GM21423 (cell line): Measurements from ENCODE around the gene CELF4.
A peak's percentile ranks its signal among the peaks of the same experiment; 100 is the strongest.

Source experiments
- ATAC-seq: cut with Tn5 transposase; IDR thresholded peaks from one replicate; pipeline ENCODE4 v1.9.1; 2021; ENCODE audit warnings: mild to moderate bottlenecking, moderate library complexity; ENCODE audit not compliant: unreplicated experiment

Gene CELF4

DNA sequence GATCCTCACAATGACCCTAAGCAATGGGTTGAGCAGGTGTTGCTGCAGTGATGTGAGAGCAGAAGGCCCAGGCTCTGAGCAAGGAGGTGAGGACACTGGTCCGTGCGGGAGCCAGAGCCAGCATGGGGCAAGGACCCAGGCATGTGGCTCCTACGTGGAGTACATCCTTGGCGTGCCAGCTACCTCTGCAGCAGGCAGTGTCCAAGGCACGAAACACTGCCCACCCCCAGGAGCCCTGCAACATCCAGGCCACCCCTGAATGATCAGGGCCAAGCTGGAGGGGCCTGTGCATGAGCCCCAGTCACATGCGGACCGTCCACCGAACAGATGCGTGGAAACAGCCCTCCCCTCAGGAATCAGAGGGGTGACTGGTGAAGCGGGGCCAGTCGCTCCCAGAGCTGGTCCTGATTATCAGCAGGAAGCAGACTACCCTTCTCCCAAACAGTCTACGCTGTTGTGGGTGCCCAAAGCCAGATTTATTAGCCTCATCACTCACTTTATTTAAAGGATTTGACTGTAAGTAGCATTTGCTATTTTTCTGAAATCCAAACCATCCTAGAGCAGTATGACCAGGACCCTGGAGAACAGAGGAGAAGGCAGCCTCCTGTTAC lies 16.8 kb downstream of the CELF4 start:
- ATAC-seq: no peak

DNA sequence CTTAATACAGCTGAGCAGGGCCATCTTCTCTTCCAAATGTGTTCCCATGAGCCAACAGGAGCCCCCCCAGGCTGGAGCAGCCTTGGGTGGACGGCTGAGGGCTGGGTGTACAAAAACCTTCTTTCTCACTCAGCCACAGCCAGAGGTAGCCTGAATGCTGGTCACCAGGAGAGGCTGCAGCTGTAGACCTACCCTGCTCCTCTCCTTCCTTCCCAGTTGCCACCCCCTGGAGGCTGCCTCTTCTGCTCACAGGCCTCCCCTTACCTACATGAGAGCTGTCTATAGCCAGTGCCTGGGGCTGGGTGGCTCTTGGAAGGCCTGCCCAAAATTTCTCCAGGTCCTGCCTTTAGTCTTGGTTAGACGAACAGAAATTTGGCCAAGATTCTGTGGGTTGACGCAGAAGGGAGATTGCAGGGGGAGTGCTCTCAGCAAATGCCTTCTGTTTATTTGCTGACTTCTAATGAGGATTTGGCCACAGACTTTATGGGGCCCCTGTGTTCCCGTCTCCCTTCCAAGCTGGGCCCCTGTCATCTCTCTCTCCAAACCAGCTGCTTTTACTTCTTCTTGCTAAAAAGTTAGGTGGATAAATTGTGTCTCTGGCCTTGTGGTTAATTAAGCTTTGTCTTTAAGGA lies 18.3 kb downstream of the CELF4 start:
- no peak for ATAC-seq

DNA sequence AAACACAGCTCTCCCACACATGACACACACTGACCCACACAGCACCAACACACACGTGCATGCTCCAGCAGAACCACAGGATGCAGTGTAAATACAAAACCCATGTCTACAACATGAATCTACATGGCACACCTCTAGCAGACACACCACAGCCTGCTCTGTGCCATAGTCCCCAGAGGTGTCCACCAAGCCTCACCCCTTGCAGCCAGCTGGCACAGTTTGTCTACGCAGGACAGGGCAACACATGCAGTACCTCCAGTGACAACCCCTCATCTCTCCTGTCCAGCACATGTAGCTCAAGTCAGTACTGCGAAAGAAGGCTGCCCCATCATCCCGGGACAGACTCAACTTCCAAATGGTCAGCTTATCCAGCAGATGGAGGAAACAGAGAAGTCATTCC lies 18.9 kb downstream of the CELF4 start:
- ATAC-seq: no peak

DNA sequence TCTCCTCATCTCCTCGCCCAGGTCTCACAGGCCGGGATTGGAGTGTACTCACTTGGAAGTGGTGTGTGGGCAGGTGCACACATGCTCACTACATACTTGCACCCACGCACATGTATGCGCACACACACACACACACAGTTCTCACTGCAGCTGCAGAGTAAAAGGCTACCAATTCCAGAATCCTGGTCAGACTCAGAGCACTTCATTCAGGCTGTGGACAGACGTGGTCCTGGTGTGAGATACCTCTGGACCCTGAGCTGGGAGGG lies 19.4 kb downstream of the CELF4 start:
- ATAC-seq: no peak

GRCh38 chr18:37545461-37546271 lies 19.9 kb downstream of the CELF4 start:
- no peak for ATAC-seq

- ATAC-seq: no peak
Observed at GRCh38 chr18:37544713-37545112, 20.9 kb downstream of the CELF4 start.

GRCh38 chr18:37544217-37544616 lies 21.4 kb downstream of the CELF4 start:
- ATAC-seq: no peak

DNA sequence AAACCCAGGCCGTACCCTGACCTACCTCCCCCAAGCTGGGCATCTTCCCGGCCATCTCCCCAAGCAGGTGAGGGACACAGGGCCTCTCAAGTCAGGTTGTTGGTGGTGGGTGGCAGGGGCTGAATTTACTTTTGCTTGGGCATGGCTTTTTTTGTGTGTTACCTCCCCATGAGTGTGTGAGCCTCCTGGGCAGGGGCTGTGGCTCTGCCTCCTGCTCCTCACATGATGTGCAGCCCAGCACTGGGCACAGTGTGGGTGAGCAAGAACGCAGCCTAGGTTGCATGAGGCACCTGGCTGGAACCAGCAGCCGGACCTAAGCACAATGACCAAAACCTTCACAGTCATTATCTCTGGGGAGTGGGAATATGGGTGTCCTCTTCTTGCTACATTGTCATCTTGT lies 22.3 kb downstream of the CELF4 start:
- no peak for ATAC-seq

DNA sequence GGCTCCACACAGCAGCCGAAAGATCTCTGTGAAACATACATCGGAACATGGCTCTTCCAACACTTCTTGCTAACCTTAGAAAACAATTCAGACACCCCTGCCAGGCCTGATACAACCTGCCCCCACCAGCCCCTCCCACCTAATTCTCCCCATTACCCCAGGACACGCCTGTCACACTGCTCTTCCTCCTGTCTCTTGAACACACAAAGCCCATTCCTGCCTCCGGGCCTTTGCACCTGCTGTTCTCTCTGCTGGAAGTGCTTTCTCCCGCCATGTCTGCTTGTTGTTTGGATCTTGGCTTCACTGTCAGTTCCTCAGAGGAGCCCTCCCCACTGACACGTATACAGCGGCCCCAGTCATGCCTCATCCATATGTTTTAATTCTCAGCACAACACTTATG lies 24.1 kb downstream of the CELF4 start:
- ATAC-seq: no peak

- ATAC-seq: no peak
Observed at GRCh38 chr18:37540424-37541138, 25.0 kb downstream of the CELF4 start.

DNA sequence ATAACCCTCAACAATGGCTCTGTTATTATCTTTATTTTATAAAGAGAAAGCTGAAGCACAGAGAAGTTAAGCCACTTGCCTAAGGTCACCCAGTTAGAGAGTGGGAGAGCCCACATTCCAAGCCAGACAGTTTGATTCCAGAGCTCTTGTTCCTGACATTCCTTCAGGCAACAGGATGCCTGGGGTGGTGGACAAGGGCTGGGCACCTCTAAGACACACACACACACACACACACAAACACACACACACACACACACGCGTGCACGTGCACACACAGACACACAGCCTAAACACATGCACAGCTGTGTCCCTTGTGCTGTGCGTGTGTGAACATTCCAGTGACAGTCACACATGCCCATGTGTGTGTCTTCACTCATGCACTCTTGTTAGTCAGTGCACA lies 26.4 kb downstream of the CELF4 start:
- no peak for ATAC-seq

- no peak for ATAC-seq
Observed at GRCh38 chr18:37538526-37539205, 26.9 kb downstream of the CELF4 start.

DNA sequence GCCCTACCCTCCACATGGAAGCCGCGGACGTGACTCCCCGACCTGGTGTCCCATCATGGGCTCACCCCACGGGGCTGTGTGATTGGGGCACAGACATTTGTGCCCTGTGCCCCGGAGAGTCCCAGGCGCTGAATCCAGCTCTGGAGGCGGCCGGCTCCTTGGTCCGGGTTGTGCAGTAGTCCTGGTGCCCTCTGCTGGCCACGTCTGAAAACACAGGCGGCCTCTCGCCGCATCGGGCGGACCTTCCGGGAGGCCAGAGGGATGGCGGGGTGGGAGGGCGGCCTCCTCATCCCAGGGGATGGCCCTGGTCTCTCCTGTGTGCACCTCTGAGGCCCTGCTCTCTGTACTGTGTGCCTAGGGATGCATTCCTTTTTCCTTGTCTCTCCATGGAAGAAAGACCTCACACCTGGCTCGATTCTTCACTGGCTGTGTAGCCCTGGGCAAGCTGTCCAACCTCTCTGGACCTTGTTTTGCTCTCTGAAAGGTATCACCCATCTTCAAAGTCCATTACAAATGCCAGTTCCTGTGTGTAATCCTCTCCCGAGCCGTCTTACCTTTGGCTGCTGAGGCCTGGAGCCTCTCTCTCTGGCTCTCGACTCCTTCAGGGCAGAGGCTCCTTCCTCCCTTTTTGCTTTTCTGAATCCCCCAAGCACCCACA lies 27.6 kb downstream of the CELF4 start:
- peak; percentile 78 for ATAC-seq

DNA sequence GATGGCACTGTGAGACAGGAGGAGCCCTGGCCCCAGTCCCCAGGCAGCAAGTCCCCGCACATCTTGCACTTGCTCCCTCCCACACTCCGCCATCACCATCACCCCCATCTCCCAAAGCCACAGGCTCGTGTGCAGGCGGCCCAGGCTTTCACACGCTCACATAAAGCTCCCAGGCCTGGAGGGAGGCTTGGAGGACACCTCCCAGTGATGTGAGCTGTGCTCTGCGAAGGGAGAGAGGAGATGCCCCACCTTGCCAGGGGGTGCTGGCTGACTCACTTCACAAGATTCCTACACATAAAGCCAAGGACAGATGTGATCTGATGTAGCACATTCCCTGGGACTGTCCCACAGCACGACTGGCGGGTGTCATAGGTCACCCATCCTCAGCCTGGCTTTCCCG lies 28.9 kb downstream of the CELF4 start:
- no peak for ATAC-seq

DNA sequence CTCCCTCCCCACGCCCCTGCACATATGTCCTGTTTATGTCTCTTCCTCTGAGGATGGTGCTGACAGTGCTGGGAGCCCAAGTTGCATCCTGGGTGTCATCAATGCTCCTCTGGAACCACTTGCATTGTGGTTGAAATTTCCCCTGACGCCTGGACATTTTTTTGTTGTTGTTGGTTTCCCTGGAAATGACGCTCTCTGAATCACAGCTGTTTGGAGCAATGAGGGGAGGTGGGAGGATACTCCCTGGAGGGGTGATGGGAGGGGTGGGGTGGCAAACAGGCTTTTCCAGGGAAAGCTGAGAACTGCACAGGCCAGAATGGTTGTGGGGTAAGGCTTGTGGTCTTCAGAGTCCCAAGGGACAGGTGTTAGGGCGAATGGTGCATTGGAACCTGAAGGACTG lies 29.6 kb downstream of the CELF4 start:
- no peak for ATAC-seq

DNA sequence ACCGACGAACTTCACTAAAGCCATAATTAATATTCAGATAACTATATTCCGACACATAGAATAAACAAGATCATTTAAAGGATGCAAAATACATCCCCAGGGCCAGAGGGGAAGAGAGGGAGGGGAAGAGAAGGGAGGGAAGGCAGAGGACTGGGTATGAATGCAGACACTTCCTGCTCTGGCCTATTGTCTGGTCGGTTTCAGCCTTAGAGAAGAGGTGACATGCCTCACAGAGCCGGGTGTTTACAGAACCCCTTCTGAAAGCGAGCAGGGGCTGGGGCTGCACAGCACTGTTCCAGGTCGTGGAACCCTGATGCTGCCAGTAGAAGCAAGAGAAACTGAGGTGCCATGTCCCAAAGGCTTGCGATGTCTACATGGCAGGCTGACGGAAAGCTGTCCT lies 31.0 kb downstream of the CELF4 start:
- ATAC-seq: no peak

DNA sequence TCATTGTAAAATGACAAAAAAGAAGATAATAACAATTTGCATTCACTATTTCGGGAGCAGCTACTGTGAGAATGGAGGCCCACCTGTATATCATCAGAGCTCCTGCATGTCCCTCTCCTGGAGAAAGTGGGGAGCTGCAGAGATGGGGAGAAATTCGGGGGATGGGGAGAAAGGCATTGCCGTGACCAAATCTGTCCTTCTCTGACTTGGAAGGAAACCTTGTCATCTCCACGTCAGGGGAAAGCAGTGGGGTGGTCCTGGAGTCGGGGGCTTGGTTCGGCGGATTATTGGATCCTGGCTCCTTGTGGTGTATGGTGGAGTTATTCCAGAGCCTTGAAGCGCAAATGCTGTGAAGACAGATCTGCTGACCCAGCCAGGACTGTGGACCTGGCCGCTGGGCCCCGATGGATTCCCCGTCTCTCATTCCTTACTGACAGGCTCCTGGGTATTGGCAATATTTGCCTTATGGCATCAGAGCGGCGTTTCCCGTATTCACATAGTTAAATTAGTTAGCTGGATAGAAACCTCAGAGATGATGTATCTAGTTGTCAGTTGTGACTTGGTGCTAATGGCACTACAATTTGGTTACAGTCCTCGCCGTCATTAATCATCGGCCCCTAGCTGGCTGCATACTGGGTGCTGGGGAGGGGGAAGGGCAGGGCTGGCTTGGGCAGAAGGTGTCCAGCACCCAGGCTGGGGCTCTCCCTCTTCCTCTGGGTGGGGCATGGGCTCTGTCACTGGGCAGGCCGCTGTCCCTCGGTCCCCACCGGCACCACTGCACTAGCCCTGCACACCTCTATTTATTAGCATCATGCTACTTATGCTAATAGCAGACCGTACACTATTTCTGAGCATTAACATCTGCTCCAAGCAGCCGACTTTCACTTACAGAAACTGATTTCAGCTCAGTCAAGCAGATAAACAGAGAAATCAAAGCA lies 31.7 kb downstream of the CELF4 start:
- no peak for ATAC-seq

DNA sequence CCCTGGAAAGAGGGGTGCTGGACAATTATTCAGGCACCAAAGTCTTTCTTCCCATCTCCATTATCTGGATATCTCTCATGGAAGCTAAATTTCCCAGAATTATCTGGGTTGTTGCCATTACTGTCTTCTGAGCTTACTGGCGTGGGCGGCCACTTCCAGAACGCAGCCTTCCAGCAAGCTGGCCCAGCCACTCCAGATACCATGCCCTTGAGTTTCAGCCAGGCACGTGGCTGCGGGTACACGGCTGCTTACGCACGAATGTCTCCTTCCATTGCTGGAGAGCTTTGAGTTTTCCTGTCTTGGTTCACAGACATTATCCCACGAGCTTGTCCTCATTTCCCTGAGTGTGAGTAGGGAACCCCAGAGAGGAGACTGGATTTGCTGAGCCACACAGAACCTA lies 32.7 kb downstream of the CELF4 start:
- no peak for ATAC-seq

- no peak for ATAC-seq
Observed at GRCh38 chr18:37529863-37530262, 35.7 kb downstream of the CELF4 start.

DNA sequence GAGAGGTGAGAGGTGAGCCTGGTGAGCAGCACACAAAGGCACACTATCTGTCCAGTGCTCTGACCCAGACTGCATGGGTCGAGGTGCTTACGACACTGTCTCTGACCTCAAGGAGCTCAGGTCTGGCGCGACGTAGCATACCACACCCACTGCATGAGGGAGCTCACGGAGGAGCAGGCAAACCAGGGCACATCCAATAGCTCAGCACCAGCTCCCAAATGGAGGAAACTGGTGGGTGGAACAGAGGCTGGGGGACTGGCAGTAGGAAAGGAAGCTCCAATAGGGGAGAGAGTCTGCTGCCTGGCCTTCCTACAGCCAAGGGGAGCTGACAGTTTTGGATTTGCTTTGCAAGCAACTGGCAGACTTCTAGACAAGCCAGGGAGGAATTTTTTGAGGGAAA lies 36.3 kb downstream of the CELF4 start:
- ATAC-seq: no peak
